Measurements from ENCODE around the gene NEU3.
"Not testable (repeated sequence)": the region's sequence is repeated elsewhere in the genome, so short reads cannot be mapped to it uniquely, and the experiment has no call there.

NEU3 gene

GRCh38 chr11:75029836-75030631, 41.3 kb downstream of the NEU3 start:
- DNase-seq (ENCODE audit: low spot score): no peak

GRCh38 chr11:75031224-75031753, 42.6 kb downstream of the NEU3 start:
- peak; percentile 82 for DNase-seq (ENCODE audit: low spot score)

GRCh38 chr11:75031771-75032549, 43.2 kb downstream of the NEU3 start:
- peak; percentile 57 for DNase-seq (ENCODE audit: low spot score)

GRCh38 chr11:75032550-75032935, 43.8 kb downstream of the NEU3 start:
- DNase-seq (ENCODE audit: low spot score): no peak

GRCh38 chr11:75033916-75034315, 45.2 kb downstream of the NEU3 start:
- DNase-seq (ENCODE audit: low spot score): no peak

DNA sequence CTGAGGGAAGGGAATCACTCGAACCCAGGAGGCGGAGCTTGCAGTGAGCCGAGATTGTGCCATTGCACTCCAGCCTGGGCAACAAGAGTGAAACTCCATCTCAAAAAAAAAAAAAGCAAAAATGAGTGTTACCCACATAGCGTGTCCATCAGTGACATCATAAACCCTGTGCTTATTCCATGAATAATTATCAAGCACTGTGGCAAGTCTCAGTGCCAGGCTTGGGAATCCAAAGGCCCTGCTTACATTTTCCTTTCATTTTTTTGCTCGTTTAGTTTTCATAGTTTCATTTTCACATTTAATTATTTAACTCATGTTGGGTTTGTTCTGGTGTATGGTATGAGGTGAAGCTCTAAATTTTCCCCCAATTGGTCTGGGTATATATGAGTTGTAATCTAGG, 46.5 kb downstream of the NEU3 start:
- no peak for DNase-seq (ENCODE audit: low spot score)

DNA sequence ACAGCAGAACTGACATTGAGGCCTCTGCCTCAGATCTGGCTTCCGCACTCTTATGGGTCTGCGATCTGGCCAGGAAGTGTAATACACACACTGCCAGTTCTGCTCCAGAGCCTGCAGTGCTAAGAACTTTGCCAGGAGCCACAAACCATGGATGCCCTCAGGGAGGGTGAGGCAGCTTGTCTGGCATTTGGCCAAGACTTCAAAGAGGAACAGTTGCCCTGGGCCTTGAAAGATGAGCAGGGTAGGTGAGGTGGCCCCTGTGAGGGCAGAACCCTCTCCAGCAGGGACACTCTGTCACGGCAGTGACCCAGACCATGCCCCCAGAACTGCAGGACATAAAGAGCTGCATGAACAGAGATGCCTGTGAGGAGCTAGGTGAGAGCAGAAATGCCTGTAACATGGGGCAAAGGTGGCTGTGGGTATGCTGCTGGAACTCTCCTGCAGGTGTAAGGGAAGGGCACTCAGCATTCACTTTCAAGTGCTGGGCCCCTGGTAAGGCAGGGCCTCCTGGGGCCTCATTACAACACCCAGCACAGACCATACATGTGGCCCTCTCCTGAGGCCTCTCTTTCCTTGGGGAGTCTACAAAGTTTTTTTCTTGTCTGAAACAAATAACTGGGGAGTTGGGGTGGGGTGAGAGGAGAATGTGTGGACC, 47.3 kb downstream of the NEU3 start:
- DNase-seq (ENCODE audit: low spot score): no peak

- no peak for DNase-seq (ENCODE audit: low spot score)
Measured at GRCh38 chr11:75040167-75040770, 51.5 kb downstream of the NEU3 start.

GRCh38 chr11:75041263-75041662, 52.5 kb downstream of the NEU3 start:
- DNase-seq (ENCODE audit: low spot score): no peak

DNA sequence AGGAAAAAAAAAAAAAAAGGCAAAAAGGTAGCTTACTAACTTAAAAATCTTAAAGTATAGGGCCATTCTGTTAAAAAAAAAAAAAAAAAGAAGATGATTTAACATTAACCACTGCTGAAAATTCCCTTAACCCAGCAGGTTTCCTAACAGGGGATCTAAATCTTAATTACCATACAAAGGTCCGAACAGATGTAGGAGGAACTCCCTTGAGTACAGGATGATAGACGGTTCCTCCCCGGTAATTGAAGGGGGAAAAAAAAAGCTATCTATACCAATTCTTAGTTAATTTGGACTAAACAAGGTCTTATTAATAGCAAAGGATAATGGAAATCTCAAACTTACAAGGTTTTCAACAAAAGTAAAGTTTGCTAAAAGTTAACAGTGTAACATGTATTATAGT, 53.1 kb downstream of the NEU3 start:
- DNase-seq (ENCODE audit: low spot score): not testable (repeated sequence)

DNA sequence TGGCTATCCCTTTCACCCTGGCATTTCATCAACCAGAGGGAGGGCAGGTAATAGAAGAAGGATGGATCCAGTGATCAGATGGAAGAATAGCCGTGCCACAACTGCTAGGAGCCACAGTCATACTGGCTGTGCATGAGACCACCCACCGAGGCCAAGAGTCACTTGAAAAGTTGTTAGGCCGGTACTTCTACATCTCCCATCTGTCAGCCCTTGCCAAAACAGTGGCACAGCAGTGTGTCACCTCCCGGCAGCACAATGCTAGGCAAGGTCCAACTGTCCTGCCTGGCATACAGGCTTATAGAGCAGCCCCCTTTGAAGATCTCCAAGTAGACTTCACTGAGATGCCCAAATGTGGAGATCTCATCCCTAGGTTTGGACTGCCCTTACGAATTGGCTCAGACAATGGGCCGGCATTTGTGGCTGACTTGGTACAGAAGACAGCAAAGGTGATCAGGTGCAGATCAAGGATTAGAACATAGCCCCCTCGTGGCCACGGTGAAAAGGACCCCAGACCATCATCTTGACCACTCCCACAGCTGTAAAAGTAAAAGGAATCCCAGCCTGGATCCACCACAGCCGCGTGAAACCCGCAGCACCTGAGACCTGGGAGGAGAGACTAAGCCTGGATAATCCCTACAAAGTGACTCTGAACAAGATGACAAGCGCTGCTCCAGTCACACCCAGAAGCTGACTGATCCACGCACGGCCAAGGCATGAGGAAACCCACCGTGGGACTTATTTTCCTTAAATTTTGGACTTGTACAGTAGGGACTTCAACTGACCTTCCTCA, 55.8 kb downstream of the NEU3 start:
- DNase-seq (ENCODE audit: low spot score): not testable (repeated sequence)

- DNase-seq (ENCODE audit: low spot score): not testable (repeated sequence)
Measured at GRCh38 chr11:75046668-75047067, 57.9 kb downstream of the NEU3 start.

GRCh38 chr11:75047191-75047590, 58.5 kb downstream of the NEU3 start:
- no peak for DNase-seq (ENCODE audit: low spot score)

DNA sequence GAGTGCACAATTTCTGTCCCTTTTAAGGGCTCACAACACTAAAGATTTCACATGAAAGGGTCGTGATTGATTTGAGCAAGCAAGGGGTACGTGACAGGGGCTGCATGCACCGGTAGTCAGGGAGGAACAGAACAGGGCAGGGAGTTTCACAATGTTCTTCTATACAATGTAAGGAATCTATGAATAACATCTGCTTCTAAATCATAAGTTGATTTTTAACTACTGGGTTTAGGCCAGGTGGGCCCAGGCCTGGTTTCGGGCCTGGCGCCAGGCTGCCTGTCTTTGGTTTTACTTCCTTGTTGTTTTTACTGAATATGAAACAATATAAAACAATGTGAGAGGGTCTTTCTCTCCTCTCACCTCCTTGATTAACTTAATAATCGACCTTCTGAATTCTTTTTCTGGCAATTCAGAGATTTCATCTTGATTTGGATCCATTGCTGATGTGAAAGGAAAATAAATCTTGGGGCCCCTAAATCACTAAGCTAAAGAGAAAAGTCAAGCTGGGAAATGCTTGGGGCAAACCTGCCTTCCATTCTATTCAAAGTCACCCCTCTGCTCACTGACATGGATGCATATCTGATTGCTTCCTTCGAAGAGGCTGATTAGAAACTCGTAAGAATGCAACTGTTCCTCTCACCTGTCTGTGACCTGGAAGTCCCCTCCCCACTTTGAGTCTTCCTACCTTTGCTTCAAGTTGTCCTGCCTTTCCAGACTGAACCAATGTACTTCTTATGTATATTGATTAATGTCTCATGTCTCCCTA, 61.0 kb downstream of the NEU3 start:
- not testable (repeated sequence) for DNase-seq (ENCODE audit: low spot score)

- no peak for DNase-seq (ENCODE audit: low spot score)
Measured at GRCh38 chr11:75050516-75050915, 61.8 kb downstream of the NEU3 start.

DNA sequence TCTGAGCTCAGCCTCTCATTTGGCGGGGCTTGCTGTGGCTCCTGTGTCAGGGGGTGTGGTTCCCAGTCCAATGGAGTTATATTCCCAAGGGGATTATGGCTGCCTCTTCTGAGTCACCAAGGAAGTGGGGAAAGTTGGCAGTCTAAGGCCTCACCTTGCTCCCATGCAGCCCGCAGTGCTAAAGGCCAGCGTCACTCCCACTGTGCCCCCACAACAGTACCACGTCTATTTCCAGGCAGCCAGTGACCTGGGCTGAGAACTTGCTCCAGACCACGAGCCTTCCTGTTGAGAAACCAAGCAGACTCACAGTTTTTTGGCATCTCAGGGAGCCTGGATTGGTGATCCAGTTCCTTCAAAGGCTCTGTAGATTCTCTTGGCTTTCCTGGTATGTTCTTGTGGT, 62.3 kb downstream of the NEU3 start:
- DNase-seq (ENCODE audit: low spot score): no peak

GRCh38 chr11:75052457-75052856, 63.7 kb downstream of the NEU3 start:
- DNase-seq (ENCODE audit: low spot score): no peak

- no peak for DNase-seq (ENCODE audit: low spot score)
Measured at GRCh38 chr11:75055511-75055910, 66.8 kb downstream of the NEU3 start.

DNA sequence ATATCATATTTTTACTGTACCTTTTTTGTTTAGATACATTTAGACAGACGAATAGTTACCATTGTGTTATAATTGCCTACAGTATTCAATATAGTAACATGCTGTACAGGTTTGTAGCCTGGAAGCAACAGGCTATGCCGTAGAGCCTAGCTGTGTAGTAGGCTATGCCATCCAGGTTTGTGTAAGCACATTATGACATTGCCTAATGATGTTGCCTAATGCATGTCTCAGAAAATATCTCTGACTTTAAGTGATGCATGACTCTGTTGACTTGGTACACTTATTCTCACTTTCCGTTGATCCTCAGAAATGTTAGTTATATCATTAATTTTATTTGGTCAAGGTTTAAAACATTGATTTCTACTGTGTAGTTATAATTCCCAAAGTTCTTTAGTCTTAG, 68.1 kb downstream of the NEU3 start:
- no peak for DNase-seq (ENCODE audit: low spot score)

DNA sequence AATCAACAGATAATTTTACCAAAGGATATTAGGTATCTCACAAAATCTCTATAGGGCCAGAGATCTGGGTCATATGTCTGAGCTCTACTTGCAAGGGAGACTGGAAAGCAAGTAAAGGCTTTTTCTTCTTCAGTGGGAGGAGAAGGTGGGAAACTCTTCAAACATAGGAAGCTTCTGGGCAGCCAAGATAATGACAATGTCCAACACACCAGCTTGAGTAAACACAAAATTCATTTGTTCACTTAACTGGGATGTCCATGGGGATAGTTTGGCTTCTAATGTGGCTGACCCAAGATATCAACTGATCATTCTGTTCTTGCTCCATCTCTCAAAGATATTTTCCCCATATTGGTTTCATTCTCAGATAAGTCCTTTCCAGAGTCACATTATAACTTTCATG, 70.6 kb downstream of the NEU3 start:
- no peak for DNase-seq (ENCODE audit: low spot score)

Measured in RKO (cell line).